Lower leg skin (tissue), 3 donors: ENCODE measurements around the gene DOCK3.

ENCODE experiments used
- CTCF ChIP-seq, 3 donors: fragments of 450-650 bp; IDR thresholded peaks; one replicate each; pipeline ENCODE4 v1.5.1; 2016; ENCODE audit warnings: antibody characterized with exemption in 3 of 3, mild to moderate bottlenecking in 3 of 3, moderate library complexity in 2 of 3
- POLR2A ChIP-seq, 2 donors: fragments of 450-650 bp; IDR thresholded peaks; one replicate each; pipeline ENCODE4 v1.6.1; 2016 to 2017; ENCODE audit warnings: antibody characterized with exemption in 2 of 2, mild to moderate bottlenecking in 1 of 2, moderate library complexity in 1 of 2

- TF ChIP-seq CTCF (IDR thresholded peaks at IDR 0.05) (no peak), POLR2A (IDR thresholded peaks at IDR 0.05) (no peak)
Observed at GRCh38 chr3:51275111-51275805, 600.5 kb downstream of the DOCK3 start.
